ENCODE data around the gene MAGI1.

Gene MAGI1

DNA sequence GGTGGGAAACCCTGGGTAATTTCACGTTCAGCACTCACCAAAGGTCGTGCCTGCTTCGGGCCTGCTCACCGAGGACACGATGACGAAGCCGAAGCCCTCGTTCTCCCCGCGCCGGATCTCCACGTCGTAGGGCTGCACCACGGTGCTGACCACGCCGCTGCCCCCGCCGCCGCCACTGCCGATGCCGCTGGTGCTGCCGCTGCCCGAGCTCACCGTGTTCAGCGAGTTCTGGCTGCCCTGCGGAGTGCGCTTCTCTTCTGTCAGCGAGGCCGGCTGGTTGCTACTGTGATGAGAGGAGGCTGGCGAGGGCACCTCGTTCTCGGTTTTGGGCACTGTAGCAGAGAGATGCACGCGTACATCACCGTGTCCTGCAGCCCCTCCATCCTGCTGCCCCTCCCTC is 659.5 kb downstream of the MAGI1 start:
- Histone ChIP-seq H3K9me3 (no peaks in the 10 kb centered on the region), H3K27me3 (no peaks in the 10 kb centered on the region), H3K4me1 (no peaks in the 10 kb centered on the region), H3K36me3 (peaks cover 44 to 60% (median 55%) of the 10 kb centered on the region in 3 donors), H3K4me3 (no peak overlapping the region), H3K27ac (no peak overlapping the region)
- DNase-seq: no peak
- intact Hi-C loops (cut with DNase I; ENCODE audit: low total_unique reads): no loop called here
- TF ChIP-seq, protein P1, sequence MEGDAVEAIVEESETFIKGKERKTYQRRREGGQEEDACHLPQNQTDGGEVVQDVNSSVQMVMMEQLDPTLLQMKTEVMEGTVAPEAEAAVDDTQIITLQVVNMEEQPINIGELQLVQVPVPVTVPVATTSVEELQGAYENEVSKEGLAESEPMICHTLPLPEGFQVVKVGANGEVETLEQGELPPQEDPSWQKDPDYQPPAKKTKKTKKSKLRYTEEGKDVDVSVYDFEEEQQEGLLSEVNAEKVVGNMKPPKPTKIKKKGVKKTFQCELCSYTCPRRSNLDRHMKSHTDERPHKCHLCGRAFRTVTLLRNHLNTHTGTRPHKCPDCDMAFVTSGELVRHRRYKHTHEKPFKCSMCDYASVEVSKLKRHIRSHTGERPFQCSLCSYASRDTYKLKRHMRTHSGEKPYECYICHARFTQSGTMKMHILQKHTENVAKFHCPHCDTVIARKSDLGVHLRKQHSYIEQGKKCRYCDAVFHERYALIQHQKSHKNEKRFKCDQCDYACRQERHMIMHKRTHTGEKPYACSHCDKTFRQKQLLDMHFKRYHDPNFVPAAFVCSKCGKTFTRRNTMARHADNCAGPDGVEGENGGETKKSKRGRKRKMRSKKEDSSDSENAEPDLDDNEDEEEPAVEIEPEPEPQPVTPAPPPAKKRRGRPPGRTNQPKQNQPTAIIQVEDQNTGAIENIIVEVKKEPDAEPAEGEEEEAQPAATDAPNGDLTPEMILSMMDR (IDR thresholded peaks at IDR 0.05): no peak

DNA sequence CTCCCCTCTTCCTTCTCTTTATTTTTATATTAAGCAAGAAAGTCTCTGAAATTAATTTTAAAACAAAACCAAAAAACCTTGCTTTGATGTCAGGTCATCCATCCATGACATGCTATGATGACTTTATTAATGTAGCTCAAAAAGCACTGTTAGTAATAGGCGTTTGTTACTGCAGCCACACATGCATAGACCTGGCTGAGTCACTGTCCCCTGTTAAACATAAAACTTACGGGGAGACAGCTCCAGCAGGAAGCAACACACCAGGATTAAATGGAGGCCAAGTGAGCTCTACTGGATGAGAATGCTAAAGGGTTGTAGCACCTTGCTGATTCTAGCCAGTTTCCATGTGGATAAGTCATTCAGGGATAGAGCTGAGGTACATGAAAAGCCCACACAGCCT is 661.1 kb downstream of the MAGI1 start:
- Histone ChIP-seq H3K27me3 (no peaks in the 10 kb centered on the region), H3K9me3 (peaks cover 0 to under 1% (median 0%) of the 10 kb centered on the region in 3 donors), H3K36me3 (peaks cover 44 to 53% (median 46%) of the 10 kb centered on the region in 3 donors), H3K27ac (no peak overlapping the region), H3K4me1 (no peaks in the 10 kb centered on the region), H3K4me3 (no peak overlapping the region)
- intact Hi-C loops (cut with DNase I; ENCODE audit: low total_unique reads): no loop called here
- DNase-seq: no peak
- TF ChIP-seq, protein P1 (IDR thresholded peaks at IDR 0.05): no peak

DNA sequence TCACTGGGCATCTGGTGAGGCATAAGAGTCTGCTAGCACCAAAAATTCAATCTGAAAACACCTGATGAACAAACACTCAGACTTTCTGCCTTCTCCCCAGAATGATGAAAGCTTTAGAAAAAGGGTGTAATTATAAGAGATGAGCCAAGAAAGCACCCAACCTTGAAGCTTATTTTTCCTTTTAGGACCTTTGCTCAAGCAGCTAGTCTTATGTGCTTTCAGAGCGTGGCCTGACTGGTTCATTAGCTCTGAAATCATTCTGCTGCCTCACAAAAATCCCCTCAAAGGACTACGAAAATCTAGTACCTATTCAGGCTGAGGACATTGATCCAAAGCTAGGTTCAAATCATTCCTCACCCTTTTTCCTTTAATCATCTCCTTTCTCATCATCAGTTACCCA is 662.3 kb downstream of the MAGI1 start:
- no peak overlapping the region for H3K4me3 ChIP-seq
- intact Hi-C loops (cut with DNase I; ENCODE audit: low total_unique reads): no loop called here
- TF ChIP-seq, protein P1 (IDR thresholded peaks at IDR 0.05): no peak
- H3K27ac ChIP-seq: no peak overlapping the region
- no peaks in the 10 kb centered on the region for H3K4me1 ChIP-seq
- peaks cover 34 to 41% (median 37%) of the 10 kb centered on the region in 3 donors for H3K36me3 ChIP-seq
- H3K9me3 ChIP-seq: peaks cover 0 to 5% (median 0%) of the 10 kb centered on the region in 3 donors
- H3K27me3 ChIP-seq: no peaks in the 10 kb centered on the region
- no peak for DNase-seq

DNA sequence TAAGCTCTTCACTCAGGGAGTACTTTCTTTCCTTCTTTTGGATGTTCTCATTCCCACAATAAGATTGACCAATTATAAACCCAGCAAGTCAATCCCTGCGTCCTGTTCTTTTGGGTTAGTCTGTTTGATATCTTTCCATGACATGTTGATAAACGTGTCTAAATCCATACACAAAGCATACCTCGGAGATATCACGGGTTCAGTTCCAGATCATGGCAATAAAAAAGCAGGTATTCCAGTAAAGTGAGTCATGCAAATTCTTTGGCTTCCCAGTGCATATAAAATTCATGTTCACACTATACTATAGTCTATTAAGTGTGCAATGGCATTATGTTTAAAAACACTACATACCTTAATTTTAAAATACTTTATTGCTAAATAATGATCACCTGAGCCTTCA is 667.7 kb downstream of the MAGI1 start:
- intact Hi-C loops (cut with DNase I; ENCODE audit: low total_unique reads): no loop called here
- Histone ChIP-seq H3K27me3 (no peaks in the 10 kb centered on the region), H3K4me3 (no peak overlapping the region), H3K4me1 (no peaks in the 10 kb centered on the region), H3K36me3 (peaks cover 9 to 11% (median 9%) of the 10 kb centered on the region in 3 donors), H3K27ac (no peak overlapping the region), H3K9me3 (peaks cover 0 to 5% (median 0%) of the 10 kb centered on the region in 3 donors)
- no peak for DNase-seq
- TF ChIP-seq, protein P1 (IDR thresholded peaks at IDR 0.05): no peak

DNA sequence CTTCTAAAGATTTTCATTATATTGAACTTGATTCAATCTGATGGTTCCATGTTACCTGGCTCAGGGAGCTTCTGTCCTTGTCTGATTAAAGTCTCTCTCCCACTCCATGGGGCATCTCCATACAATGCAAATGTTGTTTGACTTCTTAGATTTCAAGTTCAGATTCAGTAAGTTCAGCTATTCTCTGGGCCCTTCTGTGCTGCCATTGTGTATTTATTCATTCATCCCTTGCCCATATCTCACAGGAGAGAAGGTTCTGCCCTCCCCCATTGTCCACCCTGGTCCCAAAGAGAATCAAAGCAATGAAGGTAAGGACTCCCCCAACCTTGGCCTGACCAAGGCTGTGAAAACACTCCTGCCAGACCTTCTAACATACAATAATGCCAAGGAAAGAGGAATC is 669.9 kb downstream of the MAGI1 start:
- peaks cover 9 to 15% (median 10%) of the 10 kb centered on the region in 3 donors for H3K36me3 ChIP-seq
- DNase-seq: no peak
- H3K4me1 ChIP-seq: no peaks in the 10 kb centered on the region
- intact Hi-C loops (cut with DNase I; ENCODE audit: low total_unique reads): no loop called here
- TF ChIP-seq, protein P1 (IDR thresholded peaks at IDR 0.05): no peak
- H3K27ac ChIP-seq: no peak overlapping the region
- H3K27me3 ChIP-seq: no peaks in the 10 kb centered on the region
- H3K9me3 ChIP-seq: peaks cover 0 to 5% (median 0%) of the 10 kb centered on the region in 3 donors
- no peak overlapping the region for H3K4me3 ChIP-seq

DNA sequence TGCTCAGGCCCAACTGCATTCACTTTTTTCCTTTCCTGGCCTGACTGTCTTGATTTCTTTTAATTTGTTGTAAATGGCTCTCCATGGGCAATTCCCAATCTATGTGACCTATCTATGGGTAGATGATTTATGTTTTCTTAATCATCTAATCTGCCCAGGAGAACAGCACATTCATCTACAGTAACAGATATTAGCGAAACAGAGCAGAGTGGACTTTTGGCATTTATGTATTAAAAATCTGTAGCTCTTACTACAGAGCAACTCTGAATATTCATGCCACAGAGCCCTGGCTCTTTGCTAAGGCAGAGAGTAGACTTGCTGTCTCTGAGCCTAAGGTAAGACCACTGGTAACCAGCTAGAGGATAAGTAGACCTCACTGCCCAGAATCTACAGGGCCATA is 676.0 kb downstream of the MAGI1 start:
- Histone ChIP-seq H3K9me3 (no peaks in the 10 kb centered on the region), H3K4me1 (no peaks in the 10 kb centered on the region), H3K36me3 (peaks cover 40 to 59% (median 45%) of the 10 kb centered on the region in 3 donors), H3K27ac (no peak overlapping the region), H3K27me3 (no peaks in the 10 kb centered on the region), H3K4me3 (no peak overlapping the region)
- DNase-seq: no peak
- intact Hi-C loops (cut with DNase I; ENCODE audit: low total_unique reads): no loop called here
- TF ChIP-seq, protein P1 (IDR thresholded peaks at IDR 0.05): no peak

Measured in tibial artery (tissue), 4 donors.